NCI-H2171 treated with DMSO at 0.1 percent for 48 hours (cell line): Measurements from ENCODE around the gene PML.

Source experiments
- DNase-seq: peaks from one replicate; lab custom pipeline; 2025; lab: John Stamatoyannopoulos, UW

Gene PML, protein sequence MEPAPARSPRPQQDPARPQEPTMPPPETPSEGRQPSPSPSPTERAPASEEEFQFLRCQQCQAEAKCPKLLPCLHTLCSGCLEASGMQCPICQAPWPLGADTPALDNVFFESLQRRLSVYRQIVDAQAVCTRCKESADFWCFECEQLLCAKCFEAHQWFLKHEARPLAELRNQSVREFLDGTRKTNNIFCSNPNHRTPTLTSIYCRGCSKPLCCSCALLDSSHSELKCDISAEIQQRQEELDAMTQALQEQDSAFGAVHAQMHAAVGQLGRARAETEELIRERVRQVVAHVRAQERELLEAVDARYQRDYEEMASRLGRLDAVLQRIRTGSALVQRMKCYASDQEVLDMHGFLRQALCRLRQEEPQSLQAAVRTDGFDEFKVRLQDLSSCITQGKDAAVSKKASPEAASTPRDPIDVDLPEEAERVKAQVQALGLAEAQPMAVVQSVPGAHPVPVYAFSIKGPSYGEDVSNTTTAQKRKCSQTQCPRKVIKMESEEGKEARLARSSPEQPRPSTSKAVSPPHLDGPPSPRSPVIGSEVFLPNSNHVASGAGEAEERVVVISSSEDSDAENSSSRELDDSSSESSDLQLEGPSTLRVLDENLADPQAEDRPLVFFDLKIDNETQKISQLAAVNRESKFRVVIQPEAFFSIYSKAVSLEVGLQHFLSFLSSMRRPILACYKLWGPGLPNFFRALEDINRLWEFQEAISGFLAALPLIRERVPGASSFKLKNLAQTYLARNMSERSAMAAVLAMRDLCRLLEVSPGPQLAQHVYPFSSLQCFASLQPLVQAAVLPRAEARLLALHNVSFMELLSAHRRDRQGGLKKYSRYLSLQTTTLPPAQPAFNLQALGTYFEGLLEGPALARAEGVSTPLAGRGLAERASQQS

GRCh38 chr15:73994413-73994883, at the start of gene PML:
PML (plus strand) TSS chr15:73994716; CDS start chr15:73994813, 97 bp downstream.
- DNase-seq, result peak; percentile 93

GRCh38 chr15:73945130-73945508, 49.4 kb upstream of the PML start:
- no peak for DNase-seq

GRCh38 chr15:73946046-73946721, 48.3 kb upstream of the PML start:
- no peak for DNase-seq

GRCh38 chr15:73946795-73947370, 47.6 kb upstream of the PML start:
- no peak for DNase-seq

DNA sequence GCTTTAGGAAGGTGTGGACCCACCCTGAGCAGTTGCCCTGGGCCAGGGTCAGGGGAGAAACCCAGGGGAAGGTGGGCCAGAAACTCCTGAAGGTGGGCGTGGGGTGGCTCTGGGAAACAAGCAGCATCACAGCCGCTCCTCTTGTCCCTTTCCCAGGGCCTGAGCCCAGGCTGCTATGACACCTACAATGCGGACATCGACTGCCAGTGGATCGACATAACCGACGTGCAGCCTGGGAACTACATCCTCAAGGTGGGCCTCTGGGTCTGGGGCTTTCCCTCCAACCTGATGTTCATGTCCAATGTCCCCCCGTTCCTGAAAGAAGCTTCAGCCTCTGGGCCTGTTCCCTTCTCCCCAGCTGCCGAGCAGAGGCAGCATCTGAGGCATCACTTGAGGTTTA, 46.9 kb upstream of the PML start:
- no peak for DNase-seq

- no peak for DNase-seq
Measured at GRCh38 chr15:73948396-73948795, 46.1 kb upstream of the PML start.

DNA sequence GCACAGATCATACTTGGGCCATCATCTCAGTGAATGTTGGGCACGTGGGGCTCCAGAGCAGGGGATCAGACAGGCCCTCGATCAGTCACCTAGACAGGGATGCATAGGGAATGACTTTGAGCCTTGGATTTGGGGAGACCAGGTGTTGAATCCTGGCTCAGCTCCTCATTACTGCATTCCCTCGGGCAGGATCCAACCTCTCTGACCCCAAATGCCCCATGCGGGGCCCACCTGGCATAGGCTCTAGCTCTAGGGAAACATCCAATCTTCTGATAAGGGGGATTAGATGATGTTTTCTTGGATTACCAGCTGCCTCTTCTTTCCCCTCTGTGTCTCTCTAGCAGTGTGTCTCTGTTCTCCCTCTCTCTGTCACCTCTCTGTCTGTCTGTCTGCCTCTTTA, 45.5 kb upstream of the PML start:
- DNase-seq, result no peak

- no peak for DNase-seq
Measured at GRCh38 chr15:73949496-73949895, 45.0 kb upstream of the PML start.

- DNase-seq, result no peak
Measured at GRCh38 chr15:73950479-73950830, 44.1 kb upstream of the PML start.

DNA sequence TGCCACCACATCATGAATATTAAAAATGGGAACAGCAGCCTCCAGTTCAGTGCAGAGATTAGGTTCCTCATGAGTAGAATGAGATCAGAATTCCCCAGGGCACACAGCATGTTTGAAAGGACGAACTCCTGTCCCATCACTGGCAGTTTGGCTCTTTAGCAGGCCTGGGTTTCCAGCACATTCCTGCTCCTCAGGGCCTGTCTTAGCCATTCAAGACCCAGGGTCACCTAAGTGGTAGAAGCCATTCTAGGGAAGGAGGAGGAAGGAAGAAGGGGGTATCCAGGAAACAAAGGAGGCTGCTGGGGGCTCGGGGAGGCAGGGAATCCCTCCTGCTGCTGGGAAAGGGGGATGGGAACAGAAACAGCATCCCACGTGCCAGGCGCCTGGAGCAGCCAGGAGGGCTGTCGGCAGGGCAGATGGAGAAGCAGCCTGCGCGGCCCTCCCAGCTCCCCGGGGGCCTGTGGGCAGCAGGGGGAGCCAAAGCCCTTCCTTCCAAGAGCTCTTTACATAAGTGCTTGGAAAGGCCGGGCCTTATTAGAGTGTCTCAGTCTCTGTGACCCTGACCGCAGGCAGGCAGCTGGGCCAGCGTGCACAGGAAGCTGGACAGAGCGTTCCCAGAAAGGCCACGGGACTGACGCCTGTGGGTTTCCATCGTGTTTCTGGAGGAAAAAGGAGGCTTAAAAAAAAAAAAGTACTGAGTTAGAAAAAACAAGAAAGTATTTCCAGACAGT, 43.5 kb upstream of the PML start:
- peak; percentile 95 for DNase-seq

- DNase-seq, result no peak
Measured at GRCh38 chr15:73951601-73952000, 42.9 kb upstream of the PML start.

GRCh38 chr15:73952171-73952912, 42.2 kb upstream of the PML start:
- no peak for DNase-seq

- no peak for DNase-seq
Measured at GRCh38 chr15:73952913-73953750, 41.4 kb upstream of the PML start.

GRCh38 chr15:73954188-73955145, 40.0 kb upstream of the PML start:
- DNase-seq, result no peak

GRCh38 chr15:73955326-73955725, 39.2 kb upstream of the PML start:
- no peak for DNase-seq

GRCh38 chr15:73955861-73956742, 38.4 kb upstream of the PML start:
- DNase-seq, result no peak

DNA sequence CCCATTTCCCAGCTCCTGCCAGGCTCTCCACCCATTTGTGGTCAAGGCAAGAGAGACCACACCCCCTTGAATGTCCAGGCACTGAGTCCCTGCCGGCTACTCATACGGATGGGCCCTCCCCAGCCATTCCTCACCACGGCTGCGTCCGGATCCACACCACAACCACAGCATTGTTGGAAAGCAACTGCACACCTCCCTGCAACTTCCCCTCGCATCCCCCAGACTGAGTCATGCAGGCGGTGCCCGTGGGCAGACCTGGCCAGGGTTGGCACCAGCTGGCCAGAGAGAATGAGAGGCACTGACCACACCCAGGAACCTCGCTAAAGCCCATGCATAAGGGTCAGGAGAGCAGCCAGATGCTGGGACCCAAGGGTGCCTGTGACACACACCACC, 37.8 kb upstream of the PML start:
- DNase-seq, result no peak

GRCh38 chr15:73957276-73957675, 37.2 kb upstream of the PML start:
- DNase-seq, result no peak
